OCI-LY7 (cell line): ENCODE results near the gene HDAC4.

Source experiments
- CTCF ChIP-seq: fragments of 200-600 bp; sonication (generic); conservative IDR thresholded peaks from 2 replicates; pipeline ENCODE4 v1.5.1; 2014; ENCODE audit warnings: mild to moderate bottlenecking, antibody characterized with exemption, low read length, moderate library complexity, mixed read lengths
- EZH2phosphoT487 ChIP-seq: fragments of 200-600 bp; sonication (generic); IDR thresholded peaks from 2 replicates; pipeline ENCODE4 v1.6.1; 2018; ENCODE audit warnings: low read depth, borderline replicate concordance, mild to moderate bottlenecking, mixed run types, antibody characterized with exemption, low read length, moderate library complexity, mixed read lengths

DNA sequence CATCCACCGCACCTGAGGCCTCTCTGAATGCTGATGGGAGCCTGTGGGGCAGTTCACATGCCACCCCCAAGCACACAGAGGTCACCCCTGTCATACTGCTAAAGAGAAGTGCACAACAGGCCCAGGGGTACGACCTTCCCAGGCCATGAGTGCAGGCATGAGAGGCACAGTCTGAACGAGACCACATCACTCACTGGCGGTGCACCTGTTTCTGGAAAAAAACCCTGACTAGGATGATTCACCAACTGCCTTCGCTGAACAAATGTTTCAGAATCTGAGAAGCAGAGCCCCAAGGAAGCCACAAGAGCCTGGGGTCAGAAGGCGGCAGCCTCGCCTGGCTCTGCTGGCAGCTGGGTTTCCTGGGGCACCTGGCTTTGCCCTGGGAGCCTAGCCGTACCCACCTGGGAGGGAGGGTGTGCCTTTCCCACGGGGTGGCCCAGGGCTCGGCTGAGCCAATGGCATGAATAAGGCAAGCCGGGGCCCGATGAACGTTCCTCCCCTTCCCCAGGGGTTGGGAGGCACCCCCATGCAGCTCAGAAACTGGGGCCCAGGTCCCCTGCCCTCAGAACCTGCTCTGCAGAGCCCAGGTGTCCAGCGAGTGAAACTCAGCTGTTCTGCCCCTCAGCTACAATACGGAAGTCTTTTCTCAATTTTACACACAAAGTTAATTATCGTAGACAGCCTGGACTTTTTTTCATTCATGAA is 73.8 kb downstream of the HDAC4 start:
- TF ChIP-seq CTCF = no peak
- no peak for TF ChIP-seq EZH2phosphoT487
